Ectodermal cell (in vitro differentiated cells): ENCODE results near the gene PSMD12.
"Not testable (repeated sequence)": the region's sequence is repeated elsewhere in the genome, so short reads cannot be mapped to it uniquely, and the experiment has no call there.

Experiments
- H3K27ac ChIP-seq: 2 replicates; pipeline ENCODE4 v1.7.0; 2013; ENCODE audit warnings: mild to moderate bottlenecking, low read depth, low read length; ENCODE audit not compliant: insufficient read depth, poor library complexity, severe bottlenecking
- H3K27me3 ChIP-seq: 2 replicates; pipeline ENCODE4 v1.7.0; 2013; ENCODE audit warnings: mild to moderate bottlenecking, low read length; ENCODE audit not compliant: insufficient read depth, control insufficient read depth, poor library complexity, severe bottlenecking
- H3K36me3 ChIP-seq: one replicate; pipeline ENCODE4 v1.7.0; 2013; ENCODE audit warnings: low read length; ENCODE audit not compliant: control insufficient read depth, insufficient read depth
- H3K4me1 ChIP-seq: one replicate; pipeline ENCODE4 v1.7.0; 2013; ENCODE audit warnings: low read length; ENCODE audit not compliant: control insufficient read depth, insufficient read depth
- H3K4me3 ChIP-seq: 2 replicates; pipeline ENCODE4 v1.7.0; 2013; ENCODE audit warnings: low read depth, low read length, control low read depth; ENCODE audit not compliant: insufficient read depth
- H3K9me3 ChIP-seq: 2 replicates; pipeline ENCODE4 v1.7.0; 2013; ENCODE audit warnings: mild to moderate bottlenecking, low read length, moderate library complexity; ENCODE audit not compliant: control insufficient read depth
- WGBS, 2 experiments: methylation state at CpG; one replicate each; pipeline ENCODE4 v1.1.7; 2013; ENCODE audit warnings: missing lambda C conversion rate in 2 of 2; 5-methylcytosine and 5-hydroxymethylcytosine counted together

The PSMD12 gene

GRCh38 chr17:67359960-67360791, 6.2 kb downstream of the PSMD12 start:
- no peaks in the 10 kb centered on the region for H3K27me3 ChIP-seq
- H3K27ac ChIP-seq, result no peak overlapping the region
- H3K4me1 ChIP-seq, result peaks cover 8% of the 10 kb centered on the region
- H3K9me3 ChIP-seq, result no peaks in the 10 kb centered on the region
- no peak overlapping the region for H3K4me3 ChIP-seq
- H3K36me3 ChIP-seq, result peaks cover 15% of the 10 kb centered on the region
- WGBS, 2 experiments, result 89% methylated on average over 7 to 8 of the region's 8 CpGs

GRCh38 chr17:67358612-67359011, 7.8 kb downstream of the PSMD12 start:
- no peaks in the 10 kb centered on the region for H3K27me3 ChIP-seq
- H3K36me3 ChIP-seq, result peaks cover 21% of the 10 kb centered on the region
- H3K4me1 ChIP-seq, result no peaks in the 10 kb centered on the region
- H3K9me3 ChIP-seq, result no peaks in the 10 kb centered on the region
- 92 to 98% methylated on average over 1 to 2 of the region's 2 CpGs for WGBS, 2 experiments
- no peak overlapping the region for H3K4me3 ChIP-seq
- no peak overlapping the region for H3K27ac ChIP-seq

- no peaks in the 10 kb centered on the region for H3K9me3 ChIP-seq
- 88% methylated on average over 7 to 8 of the region's 8 CpGs for WGBS, 2 experiments
These were observed 12.3 kb downstream of the PSMD12 start for GRCh38 chr17:67353929-67354574.

GRCh38 chr17:67353161-67353560, 13.2 kb downstream of the PSMD12 start:
- no peaks in the 10 kb centered on the region for H3K9me3 ChIP-seq
- WGBS, 2 experiments, result 89 to 92% methylated on average over 10 of the region's 10 CpGs
- H3K36me3 ChIP-seq, result peaks cover 35% of the 10 kb centered on the region
- no peak overlapping the region for H3K4me3 ChIP-seq
- no peaks in the 10 kb centered on the region for H3K4me1 ChIP-seq
- H3K27me3 ChIP-seq, result no peaks in the 10 kb centered on the region
- no peak overlapping the region for H3K27ac ChIP-seq

More at GRCh38 chr17:67353929-67354574, 12.3 kb downstream of the PSMD12 start:
- H3K27ac ChIP-seq, result no peak overlapping the region
- H3K36me3 ChIP-seq, result peaks cover 26% of the 10 kb centered on the region
- H3K4me1 ChIP-seq, result no peaks in the 10 kb centered on the region
- no peaks in the 10 kb centered on the region for H3K27me3 ChIP-seq
- no peak overlapping the region for H3K4me3 ChIP-seq

- Histone ChIP-seq H3K27ac (no peak overlapping the region), H3K36me3 (peaks cover 42% of the 10 kb centered on the region), H3K4me1 (no peaks in the 10 kb centered on the region), H3K4me3 (no peak overlapping the region), H3K27me3 (no peaks in the 10 kb centered on the region), H3K9me3 (no peaks in the 10 kb centered on the region)
- WGBS, 2 experiments, result no CpG with 5 or more reads among the region's 1 CpG
These were observed 17.0 kb downstream of the PSMD12 start for GRCh38 chr17:67349420-67349819.

- Histone ChIP-seq H3K4me1 (no peaks in the 10 kb centered on the region), H3K27ac (no peak overlapping the region), H3K27me3 (no peaks in the 10 kb centered on the region), H3K9me3 (no peaks in the 10 kb centered on the region), H3K4me3 (no peak overlapping the region), H3K36me3 (peaks cover 48% of the 10 kb centered on the region)
- WGBS, 2 experiments, result 86 to 100% methylated on average over 2 to 3 of the region's 3 CpGs
These were observed 18.6 kb downstream of the PSMD12 start for GRCh38 chr17:67347826-67348225.

GRCh38 chr17:67343237-67343636, 23.1 kb downstream of the PSMD12 start:
- Histone ChIP-seq H3K36me3 (peaks cover 51% of the 10 kb centered on the region), H3K4me3 (no peak overlapping the region), H3K27ac (no peak overlapping the region), H3K9me3 (no peaks in the 10 kb centered on the region), H3K4me1 (no peaks in the 10 kb centered on the region), H3K27me3 (no peaks in the 10 kb centered on the region)
- WGBS, 2 experiments, result 92 to 96% methylated on average over 5 of the region's 5 CpGs

GRCh38 chr17:67338353-67338752, 28.0 kb downstream of the PSMD12 start:
- H3K27ac ChIP-seq, H3K4me3 ChIP-seq, H3K4me1 ChIP-seq, H3K27me3 ChIP-seq, H3K9me3 ChIP-seq: not testable (repeated sequence)
- H3K36me3 ChIP-seq, result peaks cover 19% of the 10 kb centered on the region
- 89 to 94% methylated on average over 7 of the region's 7 CpGs for WGBS, 2 experiments

GRCh38 chr17:67336859-67337258, 29.5 kb downstream of the PSMD12 start:
- no peak overlapping the region for H3K4me3 ChIP-seq
- no peaks in the 10 kb centered on the region for H3K4me1 ChIP-seq
- no peaks in the 10 kb centered on the region for H3K27me3 ChIP-seq
- 92 to 95% methylated on average over 12 of the region's 12 CpGs for WGBS, 2 experiments
- H3K9me3 ChIP-seq, result no peaks in the 10 kb centered on the region
- H3K27ac ChIP-seq, result no peak overlapping the region
- H3K36me3 ChIP-seq, result peaks cover 13% of the 10 kb centered on the region

- H3K27ac ChIP-seq, result no peak overlapping the region
- no peaks in the 10 kb centered on the region for H3K4me1 ChIP-seq
- no peaks in the 10 kb centered on the region for H3K9me3 ChIP-seq
- no peaks in the 10 kb centered on the region for H3K27me3 ChIP-seq
- 94 to 95% methylated on average over 5 of the region's 5 CpGs for WGBS, 2 experiments
- no peak overlapping the region for H3K4me3 ChIP-seq
- no peaks in the 10 kb centered on the region for H3K36me3 ChIP-seq
These were observed 31.0 kb downstream of the PSMD12 start for GRCh38 chr17:67335245-67335835.
